Ecto neural progenitor cell (in vitro differentiated cells): ENCODE data around the gene GADD45GIP1.
"Not testable (repeated sequence)": the region's sequence is repeated elsewhere in the genome, so short reads cannot be mapped to it uniquely, and the experiment has no call there.

Experiments
- DNase-seq: peaks from one replicate; pipeline ENCODE4 v3.0.0-alpha.2; 2018; ENCODE audit warnings: low spot score

GADD45GIP1 gene

GRCh38 chr19:12939975-12940423, 17.0 kb downstream of the GADD45GIP1 start:
- DNase-seq = no peak

- no peak for DNase-seq
Observed at GRCh38 chr19:12938779-12939601, 18.0 kb downstream of the GADD45GIP1 start.

- DNase-seq = peak; percentile 99
Observed at GRCh38 chr19:12937927-12938778, 18.9 kb downstream of the GADD45GIP1 start, which contains the start of gene CALR. TSS of gene CALR (plus strand) at chr19:12938609. CDS start at chr19:12938680, 71 bp downstream.

- DNase-seq = no peak
Observed at GRCh38 chr19:12937093-12937926, 19.7 kb downstream of the GADD45GIP1 start.

GRCh38 chr19:12936582-12936981, 20.4 kb downstream of the GADD45GIP1 start:
- DNase-seq = no peak

GRCh38 chr19:12935071-12935470, 22.0 kb downstream of the GADD45GIP1 start:
- no peak for DNase-seq

- peak; percentile 92 for DNase-seq
Observed at GRCh38 chr19:12933287-12934072, 23.5 kb downstream of the GADD45GIP1 start, which contains the start of gene FARSA. TSS of gene FARSA (minus strand) at chr19:12933711. CDS start at chr19:12933696, 15 bp downstream.

GRCh38 chr19:12932392-12933286, 24.4 kb downstream of the GADD45GIP1 start:
- no peak for DNase-seq

GRCh38 chr19:12930002-12930645, 26.9 kb downstream of the GADD45GIP1 start:
- DNase-seq = no peak

GRCh38 chr19:12924621-12925310, 32.3 kb downstream of the GADD45GIP1 start:
- DNase-seq = no peak

GRCh38 chr19:12922959-12923358, 34.1 kb downstream of the GADD45GIP1 start:
- no peak for DNase-seq

- no peak for DNase-seq
Observed at GRCh38 chr19:12921047-12921446, 36.0 kb downstream of the GADD45GIP1 start.

- DNase-seq = no peak
Observed at GRCh38 chr19:12918253-12918652, 38.8 kb downstream of the GADD45GIP1 start.

- not testable (repeated sequence) for DNase-seq
Observed at GRCh38 chr19:12915860-12916259, 41.2 kb downstream of the GADD45GIP1 start.

GRCh38 chr19:12913851-12914690, 43.0 kb downstream of the GADD45GIP1 start:
- DNase-seq = no peak

GRCh38 chr19:12913011-12913561, 43.9 kb downstream of the GADD45GIP1 start:
- peak; percentile 68 for DNase-seq

- DNase-seq = no peak
Observed at GRCh38 chr19:12912571-12912970, 44.5 kb downstream of the GADD45GIP1 start.
